Measurements from ENCODE around the gene EP400.

Gene EP400

DNA sequence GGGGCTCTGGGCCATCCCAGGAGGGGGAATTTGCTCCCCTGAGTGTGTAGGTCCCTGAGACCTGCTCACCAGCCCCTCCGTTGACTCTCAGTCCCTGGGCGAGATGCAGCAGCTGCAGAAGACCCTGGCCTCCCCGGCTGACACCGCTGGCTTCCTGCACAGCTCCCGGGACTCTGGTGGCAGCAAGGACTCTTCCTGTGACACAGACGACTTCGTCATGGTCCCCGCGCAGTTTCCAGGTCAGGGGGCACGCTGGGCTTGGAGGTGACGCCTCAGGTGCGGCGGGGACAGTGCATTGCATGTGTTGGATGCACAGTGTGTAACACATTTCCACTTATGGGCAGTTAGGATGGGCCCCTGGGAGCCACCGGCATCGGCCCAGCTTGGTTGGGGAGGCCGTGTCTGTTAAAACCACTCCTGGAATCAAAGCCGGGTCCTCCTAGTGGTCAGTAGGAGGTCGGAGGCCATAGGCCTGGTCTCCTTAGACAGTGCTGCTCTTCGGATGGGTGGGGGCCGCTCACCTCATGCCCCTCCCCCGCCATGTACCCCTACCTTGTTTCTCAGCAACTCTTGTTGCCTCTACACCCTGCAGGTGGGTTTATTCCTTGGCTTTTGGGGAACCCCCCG lies 37.8 kb upstream of the EP400 start:
- DNase-seq, result no peak

DNA sequence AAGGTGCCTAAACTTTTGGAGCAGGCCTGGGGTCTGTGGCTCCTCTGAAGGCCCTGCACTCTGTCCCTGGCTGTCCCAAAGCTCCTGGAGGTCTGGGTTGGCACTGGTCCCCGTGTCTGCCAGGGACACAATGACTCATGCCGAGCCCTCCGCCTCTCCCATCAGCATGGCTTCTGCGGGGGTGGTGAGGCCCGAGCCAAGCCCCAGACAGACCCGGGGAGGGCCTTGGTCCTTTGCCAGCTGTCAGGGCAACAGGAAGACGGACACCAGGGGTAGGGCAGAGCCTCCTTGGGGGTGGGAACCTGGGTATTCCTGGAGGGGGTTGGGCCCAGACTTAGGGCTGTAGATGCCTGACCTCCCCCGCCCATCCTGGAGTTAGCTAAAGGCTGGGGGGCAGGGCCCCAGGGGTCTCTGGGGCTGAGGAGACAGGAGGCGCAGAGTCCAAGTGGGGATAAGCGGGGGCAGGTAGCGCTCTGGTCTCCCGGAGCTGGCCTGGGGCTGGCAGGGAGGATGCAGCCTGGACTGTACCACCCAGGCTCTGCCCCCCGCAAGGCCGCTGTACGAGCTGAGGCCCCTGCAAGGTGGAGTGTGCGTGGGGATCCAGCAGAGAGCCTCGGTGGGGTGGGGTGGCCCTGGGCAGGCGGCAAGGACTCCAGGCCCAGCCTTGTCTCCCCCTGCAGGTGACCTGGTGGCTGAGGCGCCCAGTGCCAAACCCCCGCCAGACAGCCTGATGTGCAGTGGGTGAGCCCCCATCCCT lies 37.0 kb upstream of the EP400 start:
- peak; percentile 12 for DNase-seq

DNA sequence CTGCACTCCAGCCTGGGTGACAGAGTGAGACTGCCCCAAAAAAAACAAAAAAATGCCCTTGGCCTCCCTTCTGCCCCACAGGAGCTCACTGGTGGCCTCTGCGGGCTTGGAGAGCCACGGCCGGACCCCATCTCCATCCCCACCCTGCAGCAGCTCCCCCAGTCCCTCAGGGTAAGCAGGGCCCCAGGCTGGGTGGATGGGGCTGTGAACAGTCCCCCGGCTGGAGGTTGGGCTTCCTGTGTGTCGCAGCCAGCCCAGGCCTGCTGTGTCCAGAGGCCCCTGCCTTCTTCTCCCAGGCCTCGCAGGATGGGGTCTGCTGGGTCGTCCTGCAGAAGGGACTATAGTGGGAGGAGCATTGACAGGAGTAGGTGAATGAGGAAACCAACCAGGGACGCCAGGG lies 36.1 kb upstream of the EP400 start:
- DNase-seq, result no peak

GRCh38 chr12:131914179-131914702 lies 35.5 kb upstream of the EP400 start:
- no peak for DNase-seq

DNA sequence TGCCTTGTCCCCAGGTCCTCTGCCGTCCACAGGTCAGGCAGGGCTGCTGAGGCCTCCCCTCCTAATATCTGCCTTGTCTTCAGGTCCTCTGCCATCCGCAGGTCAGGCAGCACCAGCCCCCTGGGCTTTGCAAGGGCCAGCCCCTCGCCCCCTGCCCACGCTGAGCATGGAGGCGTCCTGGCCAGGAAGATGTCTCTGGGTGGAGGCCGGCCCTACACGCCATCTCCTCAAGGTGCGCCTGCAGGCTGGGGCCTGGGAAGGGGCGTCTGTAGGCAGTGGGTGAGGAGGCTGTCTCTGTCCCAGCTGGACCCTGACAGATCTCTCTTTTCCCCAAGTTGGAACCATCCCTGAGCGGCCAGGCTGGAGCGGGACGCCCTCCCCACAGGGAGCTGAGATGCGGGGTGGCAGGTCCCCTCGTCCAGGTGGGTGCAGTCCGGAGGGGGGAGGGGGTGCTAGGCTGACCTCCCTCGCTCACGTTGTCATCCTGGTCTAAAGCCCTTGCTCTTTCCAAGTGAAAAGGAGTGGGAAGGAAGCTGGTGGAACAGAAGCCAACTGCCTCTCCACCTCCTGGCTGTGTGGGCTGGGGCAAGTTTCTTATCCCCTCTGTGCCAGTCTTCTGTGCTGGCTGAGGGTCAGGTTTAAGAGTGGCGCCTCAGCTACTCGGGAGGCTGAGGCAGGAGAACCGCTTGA lies 34.6 kb upstream of the EP400 start:
- DNase-seq, result no peak

GRCh38 chr12:131915823-131916222 lies 33.9 kb upstream of the EP400 start:
- DNase-seq, result no peak

GRCh38 chr12:131916306-131917138 lies 33.2 kb upstream of the EP400 start:
- no peak for DNase-seq

DNA sequence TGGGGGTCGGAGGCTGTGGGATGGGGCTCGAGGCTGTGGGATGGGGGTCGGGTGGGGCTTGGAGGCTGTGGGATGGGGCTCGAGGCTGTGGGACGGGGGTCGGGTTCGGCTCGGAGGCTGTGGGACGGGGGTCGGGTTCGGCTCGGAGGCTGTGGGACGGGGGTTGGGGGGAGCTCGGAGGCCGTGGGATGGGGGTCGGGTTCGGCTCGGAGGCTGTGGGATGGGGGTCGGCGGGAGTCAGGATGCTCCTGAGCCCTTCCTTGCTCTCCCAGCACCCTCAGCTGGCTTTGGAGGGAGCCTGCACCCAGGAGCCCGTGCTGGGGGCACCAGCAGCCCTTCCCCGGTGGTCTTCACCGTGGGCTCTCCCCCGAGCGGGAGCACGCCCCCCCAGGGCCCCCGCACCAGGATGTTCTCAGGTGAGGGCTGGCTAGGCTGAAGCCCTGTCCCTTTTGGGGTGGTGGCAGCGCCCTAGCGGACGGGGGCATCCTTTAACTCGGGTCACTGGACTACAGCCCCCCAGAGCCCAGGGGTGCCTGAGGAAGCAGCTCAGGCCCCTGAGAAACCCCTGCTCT lies 32.5 kb upstream of the EP400 start:
- DNase-seq, result no peak

GRCh38 chr12:131917711-131918306 lies 31.9 kb upstream of the EP400 start:
- no peak for DNase-seq

DNA sequence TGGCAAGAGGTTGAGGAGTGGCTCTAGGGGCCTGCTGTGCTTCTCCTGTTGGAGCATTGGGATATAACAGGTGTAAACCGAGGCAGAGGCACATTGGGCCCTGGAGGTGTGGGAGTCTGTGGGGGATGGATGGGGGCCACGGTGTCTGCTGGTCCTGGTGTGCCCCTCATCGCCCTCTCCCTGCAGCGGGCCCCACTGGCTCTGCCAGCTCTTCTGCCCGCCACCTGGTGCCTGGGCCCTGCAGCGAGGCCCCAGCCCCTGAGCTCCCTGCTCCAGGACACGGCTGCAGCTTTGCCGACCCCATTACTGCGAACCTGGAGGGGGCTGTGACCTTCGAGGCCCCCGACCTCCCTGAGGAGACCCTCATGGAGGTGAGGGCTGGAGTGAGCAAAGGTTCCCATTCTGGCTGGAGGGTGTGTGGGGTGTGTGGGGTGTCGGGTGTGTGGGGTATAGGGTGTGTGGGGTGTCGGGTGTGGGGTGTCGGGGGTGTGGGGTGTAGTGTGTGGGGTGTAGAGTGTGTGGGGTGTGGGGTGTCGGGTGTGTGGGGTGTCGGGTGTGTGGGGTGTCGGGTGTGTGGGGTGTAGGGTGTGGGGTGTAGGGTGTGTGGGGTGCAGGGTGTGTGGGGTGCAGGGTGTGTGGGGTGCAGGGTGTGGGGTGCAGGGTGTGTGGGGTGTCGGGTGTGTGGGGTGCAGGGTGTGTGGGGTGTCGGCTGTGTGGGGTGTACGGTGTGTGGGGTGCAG lies 31.3 kb upstream of the EP400 start:
- no peak for DNase-seq

DNA sequence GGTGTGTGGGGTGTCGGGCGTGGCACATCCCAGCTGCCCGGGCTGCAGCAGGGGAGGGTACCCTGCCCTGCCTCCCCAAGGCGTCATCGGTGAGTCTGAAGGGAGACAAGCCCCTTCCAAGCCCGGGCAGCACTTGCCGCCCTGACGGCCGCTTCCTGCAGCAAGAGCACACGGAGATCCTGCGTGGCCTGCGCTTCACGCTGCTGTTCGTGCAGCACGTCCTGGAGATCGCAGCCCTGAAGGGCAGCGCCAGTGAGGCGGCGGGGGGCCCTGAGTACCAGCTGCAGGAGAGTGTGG lies 30.7 kb upstream of the EP400 start:
- DNase-seq, result no peak

GRCh38 chr12:131919366-131920156 lies 30.2 kb upstream of the EP400 start:
- DNase-seq, result no peak

GRCh38 chr12:131920157-131920508 lies 29.6 kb upstream of the EP400 start:
- no peak for DNase-seq

DNA sequence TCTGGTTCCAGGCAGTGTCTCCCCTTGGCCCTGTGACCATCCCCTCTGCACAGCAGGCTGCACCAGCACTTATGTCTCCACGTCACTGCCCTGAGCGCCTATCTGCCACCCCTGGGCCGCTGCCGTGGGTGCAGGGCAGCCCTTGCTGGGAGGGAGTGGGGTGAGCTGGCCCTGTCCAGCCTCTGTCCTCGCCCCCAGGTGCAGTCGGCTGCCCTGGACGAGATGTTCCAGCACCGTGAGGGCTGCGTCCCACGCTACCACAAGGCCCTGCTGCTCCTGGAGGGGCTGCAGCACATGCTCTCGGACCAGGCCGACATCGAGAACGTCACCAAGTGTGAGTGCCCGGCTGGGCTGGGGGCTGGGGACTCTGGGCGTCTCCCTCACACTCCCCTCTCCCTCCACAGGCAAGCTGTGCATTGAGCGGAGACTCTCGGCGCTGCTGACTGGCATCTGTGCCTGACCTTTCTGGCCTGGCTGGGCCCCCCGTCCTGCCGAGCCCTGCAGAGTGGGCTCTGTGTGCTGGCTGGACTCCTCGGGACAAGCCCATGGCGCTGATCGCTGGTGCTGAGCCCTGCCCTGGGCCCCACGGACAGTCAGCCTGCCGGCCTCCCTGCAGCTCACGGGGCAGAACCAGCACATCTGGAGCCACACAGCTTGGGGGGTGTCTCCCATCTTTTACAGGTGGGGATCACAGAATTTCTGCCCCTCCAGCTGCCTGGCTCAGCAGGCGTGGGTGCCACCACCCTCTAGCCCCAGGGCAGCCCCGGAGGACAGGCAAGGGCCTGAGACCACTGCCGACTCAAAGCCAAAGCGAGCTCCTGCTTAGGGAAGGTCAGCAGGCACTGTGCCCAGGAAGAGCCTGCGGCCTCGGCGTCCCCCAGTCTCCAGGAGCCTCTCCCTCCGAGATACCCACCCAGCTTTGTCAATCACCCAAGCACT lies 28.6 kb upstream of the EP400 start:
- no peak for DNase-seq

DNA sequence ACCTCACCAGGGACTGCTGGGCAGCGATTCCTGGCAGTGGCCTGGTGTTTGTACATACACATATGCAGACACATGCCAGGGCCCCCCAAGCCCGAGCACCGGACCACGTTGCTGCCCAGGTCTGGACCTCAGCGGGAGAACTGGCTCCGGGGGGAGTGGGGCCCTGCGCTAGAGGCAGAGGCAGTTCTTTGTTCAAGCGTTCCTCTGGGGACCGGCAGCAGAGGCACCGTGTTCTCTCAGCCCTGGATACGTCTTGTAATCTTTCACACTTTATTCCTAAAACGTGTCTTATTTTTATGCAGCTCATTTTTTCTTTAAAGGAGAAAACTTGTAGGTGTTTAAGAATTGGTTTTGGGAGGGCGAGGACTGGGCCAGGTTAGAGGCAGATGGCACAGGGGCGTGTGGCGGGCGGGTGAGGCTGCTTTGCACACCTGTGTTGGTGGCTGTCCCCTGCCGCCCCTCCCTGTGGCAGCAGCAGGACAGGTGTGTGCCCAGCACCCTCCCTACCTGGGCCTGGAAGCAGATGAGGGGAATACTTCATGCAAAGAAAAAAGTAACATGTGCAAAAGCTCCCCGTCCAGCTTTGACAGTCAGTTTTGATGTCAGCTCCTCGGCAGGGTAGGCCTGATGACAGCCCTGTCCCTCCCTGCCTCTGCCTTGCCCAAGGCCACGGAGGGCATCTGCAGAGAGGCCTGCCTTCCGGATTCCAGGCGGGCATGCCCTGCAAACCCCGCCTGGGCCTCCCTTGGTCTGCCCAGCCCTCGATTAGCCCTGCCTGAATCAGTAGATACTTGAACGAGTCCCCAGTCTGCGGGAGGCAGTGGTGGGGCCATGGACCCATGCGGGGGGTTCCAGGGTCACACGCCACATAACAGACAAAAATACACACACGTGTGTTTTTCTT lies 27.6 kb upstream of the EP400 start:
- DNase-seq, result no peak

DNA sequence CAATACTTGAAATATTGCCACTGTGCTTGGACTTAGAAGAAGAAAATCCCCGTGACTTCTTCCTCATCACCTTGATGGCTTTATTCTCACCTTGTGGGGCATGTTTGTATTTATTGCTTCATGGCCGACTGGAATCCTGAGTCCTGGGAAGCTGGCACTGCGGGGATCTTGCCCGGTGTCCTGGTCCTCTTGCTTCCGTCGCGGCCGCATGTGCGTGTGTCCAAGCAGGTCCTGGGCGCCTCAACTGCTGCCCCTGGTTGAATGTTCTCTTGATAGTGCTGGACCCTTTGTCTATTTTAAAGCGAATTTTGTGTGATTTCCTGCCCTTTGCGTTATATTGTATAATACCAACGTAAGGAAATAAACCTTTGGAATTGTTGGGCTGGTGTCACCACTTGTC lies 27.0 kb upstream of the EP400 start:
- no peak for DNase-seq

GRCh38 chr12:131923260-131923659 lies 26.5 kb upstream of the EP400 start:
- no peak for DNase-seq

Data from OCI-M1 (cell line).